GM12874 (cell line): ENCODE data around the gene CNKSR1.

Source experiments
- CTCF ChIP-seq: IDR thresholded peaks from 2 replicates; pipeline ENCODE4 v1.5.1; 2011; ENCODE audit warnings: low read depth, mild to moderate bottlenecking, control low read depth, low read length, moderate library complexity; ENCODE audit not compliant: insufficient read depth

Gene CNKSR1

GRCh38 chr1:26212726-26213125, 35.4 kb downstream of the CNKSR1 start:
- TF ChIP-seq CTCF = no peak

- no peak for TF ChIP-seq CTCF
Observed at GRCh38 chr1:26213335-26213905, 36.1 kb downstream of the CNKSR1 start.

GRCh38 chr1:26215246-26215645, 38.0 kb downstream of the CNKSR1 start:
- TF ChIP-seq CTCF = no peak

DNA sequence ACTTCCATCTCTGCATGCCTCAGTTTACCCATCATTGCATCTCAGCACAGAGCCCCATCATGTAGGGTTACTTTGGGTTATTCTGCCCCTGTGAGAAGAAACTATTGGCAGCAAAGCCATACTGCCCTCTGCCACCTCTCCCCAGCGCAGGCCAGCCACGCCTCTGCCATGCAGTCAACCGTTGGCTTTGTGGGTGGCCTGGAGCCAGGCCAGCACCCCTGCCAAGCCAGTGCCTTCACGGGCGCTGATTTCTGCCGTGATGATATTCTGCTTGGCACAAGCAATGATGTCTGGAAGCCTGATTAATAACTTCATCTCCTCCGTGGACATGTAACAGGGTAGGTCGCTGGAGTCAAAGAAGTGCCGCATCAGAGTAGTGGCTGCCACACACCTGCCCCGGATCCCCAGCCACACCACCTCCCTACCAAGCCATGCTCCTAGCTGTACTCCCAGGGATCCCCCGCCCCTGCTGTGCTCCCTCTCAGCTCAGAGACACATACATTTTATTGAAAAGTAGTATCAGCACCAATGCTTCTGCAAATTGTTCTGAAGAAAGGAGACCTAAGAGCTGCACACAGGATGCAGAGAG, 41.7 kb downstream of the CNKSR1 start:
- TF ChIP-seq CTCF = no peak

- no peak for TF ChIP-seq CTCF
Observed at GRCh38 chr1:26220199-26220912, 43.1 kb downstream of the CNKSR1 start.

DNA sequence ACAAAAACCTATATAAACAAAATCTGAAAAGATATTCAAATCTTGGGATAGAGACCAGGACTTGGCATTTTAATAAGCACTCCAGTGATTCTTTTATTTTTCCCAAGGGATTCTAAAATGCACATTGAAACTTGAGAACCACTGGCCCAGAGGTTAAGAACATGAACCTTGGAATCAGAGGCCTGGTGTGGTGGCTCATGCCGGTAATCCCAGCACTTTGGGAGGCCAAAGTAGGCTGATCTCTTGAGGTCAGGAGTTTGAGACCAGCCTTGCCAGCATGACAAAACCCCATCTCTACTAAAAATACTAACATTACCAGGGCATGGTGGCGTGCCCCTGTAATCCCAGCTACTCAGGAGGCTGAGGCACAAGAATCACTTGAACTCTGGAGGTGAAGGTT, 43.8 kb downstream of the CNKSR1 start:
- no peak for TF ChIP-seq CTCF

- no peak for TF ChIP-seq CTCF
Observed at GRCh38 chr1:26224606-26225005, 47.3 kb downstream of the CNKSR1 start.
